ENCODE measurements around the gene WFDC10B. TPM values are rescaled to one million over a fixed set of nuclear protein-coding genes. Genes with fewer than 3 reads are reported as not detected.
"Not testable (repeated sequence)": the region's sequence is repeated elsewhere in the genome, so short reads cannot be mapped to it uniquely, and the experiment has no call there.

Gene WFDC10B
- total RNA-seq, 3 donors from 2014 or later (not counting 1 experiment from before 2014, with no cell fraction given), result not detected

DNA sequence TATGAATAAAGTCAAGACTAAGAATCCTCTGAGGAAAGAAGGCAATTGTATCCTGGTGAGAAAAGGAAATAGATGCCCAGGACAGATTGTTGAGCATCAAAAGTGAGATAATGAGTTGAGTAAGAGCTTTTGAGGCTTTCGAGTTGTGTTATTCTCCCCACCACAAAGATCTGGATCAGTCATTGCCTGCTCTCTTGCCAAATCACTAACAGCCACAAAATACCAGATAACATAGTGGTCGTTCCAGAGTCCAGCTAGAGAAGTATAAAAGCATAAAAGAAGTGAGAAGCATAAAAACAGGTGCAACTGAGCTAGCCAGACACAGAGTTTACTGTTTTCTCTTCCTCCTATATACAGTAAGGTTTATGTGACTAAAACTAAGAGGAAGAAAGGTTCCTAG is 22.2 kb upstream of the WFDC10B start:
- peak in 1 of 3 donors; percentile 32 for ATAC-seq
- H3K4me1 ChIP-seq (ENCODE audit: control insufficient read depth, insufficient read depth, low read length), result no peaks in the 10 kb centered on the region
- Mint-ChIP-seq H3K27ac (no peak overlapping the region), H3K27me3 (ENCODE audit: low read depth in 2 of 2) (peaks cover 19 to 47% of the 10 kb centered on the region in 2 donors), H3K9me3 (peaks cover under 1 to 6% of the 10 kb centered on the region in 2 donors), H3K4me3 (no peak overlapping the region), H3K4me1 (no peaks in the 10 kb centered on the region), H3K36me3 (peaks cover 4% of the 10 kb centered on the region)
- H3K9me3 ChIP-seq (ENCODE audit: control insufficient read depth, insufficient read depth, low read length), result no peaks in the 10 kb centered on the region
- TF ChIP-seq, protein P1, sequence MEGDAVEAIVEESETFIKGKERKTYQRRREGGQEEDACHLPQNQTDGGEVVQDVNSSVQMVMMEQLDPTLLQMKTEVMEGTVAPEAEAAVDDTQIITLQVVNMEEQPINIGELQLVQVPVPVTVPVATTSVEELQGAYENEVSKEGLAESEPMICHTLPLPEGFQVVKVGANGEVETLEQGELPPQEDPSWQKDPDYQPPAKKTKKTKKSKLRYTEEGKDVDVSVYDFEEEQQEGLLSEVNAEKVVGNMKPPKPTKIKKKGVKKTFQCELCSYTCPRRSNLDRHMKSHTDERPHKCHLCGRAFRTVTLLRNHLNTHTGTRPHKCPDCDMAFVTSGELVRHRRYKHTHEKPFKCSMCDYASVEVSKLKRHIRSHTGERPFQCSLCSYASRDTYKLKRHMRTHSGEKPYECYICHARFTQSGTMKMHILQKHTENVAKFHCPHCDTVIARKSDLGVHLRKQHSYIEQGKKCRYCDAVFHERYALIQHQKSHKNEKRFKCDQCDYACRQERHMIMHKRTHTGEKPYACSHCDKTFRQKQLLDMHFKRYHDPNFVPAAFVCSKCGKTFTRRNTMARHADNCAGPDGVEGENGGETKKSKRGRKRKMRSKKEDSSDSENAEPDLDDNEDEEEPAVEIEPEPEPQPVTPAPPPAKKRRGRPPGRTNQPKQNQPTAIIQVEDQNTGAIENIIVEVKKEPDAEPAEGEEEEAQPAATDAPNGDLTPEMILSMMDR (IDR thresholded peaks at IDR 0.05), result no peak
- WGBS (ENCODE audit: insufficient coverage), result 40% methylated on average over 1 of the region's 2 CpGs
- DNase-seq, result no peak
- H3K4me3 ChIP-seq (ENCODE audit: low read length), result no peak overlapping the region
- no peaks in the 10 kb centered on the region for H3K27me3 ChIP-seq (ENCODE audit: control insufficient read depth, insufficient read depth, low read length)
- H3K27ac ChIP-seq (ENCODE audit: low read length), result no peak overlapping the region
- H3K36me3 ChIP-seq (ENCODE audit: control insufficient read depth, insufficient read depth, low read length), result no peaks in the 10 kb centered on the region
- intact Hi-C loops (cut with micrococcal nuclease), result no loop called here

DNA sequence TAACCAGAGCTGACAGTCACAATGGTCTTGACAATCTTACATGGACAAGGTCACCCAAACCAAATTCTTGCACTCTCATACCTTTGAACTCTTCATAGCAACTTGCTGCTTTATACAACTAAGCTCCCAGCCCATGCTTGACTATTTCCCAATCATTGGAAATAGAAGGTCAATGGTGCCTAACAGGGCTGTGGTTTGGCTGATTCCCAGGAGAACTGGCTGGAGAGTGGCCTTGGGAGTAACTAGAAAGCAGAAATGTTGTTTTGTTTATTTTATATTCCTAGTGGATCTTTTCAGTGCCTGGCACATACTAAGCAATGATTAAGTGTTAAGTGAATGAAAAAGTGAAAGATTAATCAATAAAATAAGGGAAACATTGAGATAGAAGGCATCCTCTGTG is 20.3 kb upstream of the WFDC10B start:
- no peak overlapping the region for H3K4me3 ChIP-seq (ENCODE audit: low read length)
- DNase-seq (no peak), ATAC-seq (no peak)
- no peaks in the 10 kb centered on the region for H3K27me3 ChIP-seq (ENCODE audit: control insufficient read depth, insufficient read depth, low read length)
- H3K9me3 ChIP-seq (ENCODE audit: control insufficient read depth, insufficient read depth, low read length), result no peaks in the 10 kb centered on the region
- Mint-ChIP-seq H3K9me3 (no peaks in the 10 kb centered on the region), H3K27ac (no peak overlapping the region), H3K27me3 (ENCODE audit: low read depth in 2 of 2) (peaks cover 15 to 44% of the 10 kb centered on the region in 2 donors), H3K4me1 (no peaks in the 10 kb centered on the region), H3K4me3 (no peak overlapping the region), H3K36me3 (no peaks in the 10 kb centered on the region)
- intact Hi-C loops (cut with micrococcal nuclease), result no loop called here
- H3K4me1 ChIP-seq (ENCODE audit: control insufficient read depth, insufficient read depth, low read length), result no peaks in the 10 kb centered on the region
- H3K36me3 ChIP-seq (ENCODE audit: control insufficient read depth, insufficient read depth, low read length), result no peaks in the 10 kb centered on the region
- TF ChIP-seq, protein P1 (IDR thresholded peaks at IDR 0.05), result no peak
- no peak overlapping the region for H3K27ac ChIP-seq (ENCODE audit: low read length)

DNA sequence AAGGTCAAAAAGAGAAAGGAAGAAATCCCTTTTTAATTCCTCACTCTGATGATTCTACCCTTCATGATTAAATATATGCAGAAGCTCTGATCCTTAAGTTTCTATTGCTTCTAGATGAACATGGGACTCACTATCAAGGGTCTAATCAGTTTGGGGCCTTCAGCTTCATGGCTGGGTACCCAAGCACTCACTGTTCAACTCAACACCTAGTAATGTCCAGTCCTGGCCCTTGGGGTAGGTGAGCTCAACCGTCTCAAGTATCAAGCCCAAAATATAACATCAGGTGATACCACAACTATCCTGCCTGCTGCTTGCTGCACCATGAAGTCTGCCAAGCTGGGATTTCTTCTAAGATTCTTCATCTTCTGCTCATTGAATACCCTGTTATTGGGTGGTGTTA is 17.2 kb upstream of the WFDC10B start, which contains the start of gene SPINT4:
Gene SPINT4 (plus strand): TSS at position 301 of the 400 bp plus-strand sequence. CDS start 21 bp downstream, at position 322.
- Mint-ChIP-seq H3K27ac (no peak within 1 kb of the TSS), H3K36me3 (no peaks in the 10 kb centered on the region), H3K27me3 (ENCODE audit: low read depth in 2 of 2) (peaks cover 20 to 58% of the 10 kb centered on the region in 2 donors), H3K9me3 (no peaks in the 10 kb centered on the region), H3K4me1 (no peaks in the 10 kb centered on the region), H3K4me3 (no peak within 1 kb of the TSS)
- ATAC-seq (no peak), DNase-seq (no peak)
- Histone ChIP-seq H3K36me3 (ENCODE audit: control insufficient read depth, insufficient read depth, low read length) (no peaks in the 10 kb centered on the region), H3K4me1 (ENCODE audit: control insufficient read depth, insufficient read depth, low read length) (no peaks in the 10 kb centered on the region), H3K27ac (ENCODE audit: low read length) (no peak within 1 kb of the TSS), H3K9me3 (ENCODE audit: control insufficient read depth, insufficient read depth, low read length) (no peaks in the 10 kb centered on the region), H3K27me3 (ENCODE audit: control insufficient read depth, insufficient read depth, low read length) (no peaks in the 10 kb centered on the region), H3K4me3 (ENCODE audit: low read length) (no peak within 1 kb of the TSS)
- TF ChIP-seq, protein P1 (IDR thresholded peaks at IDR 0.05), result no peak
- WGBS (ENCODE audit: insufficient coverage), result 80% methylated on average over 1 of the region's 1 CpG
- intact Hi-C loops (cut with micrococcal nuclease), result no loop called here

DNA sequence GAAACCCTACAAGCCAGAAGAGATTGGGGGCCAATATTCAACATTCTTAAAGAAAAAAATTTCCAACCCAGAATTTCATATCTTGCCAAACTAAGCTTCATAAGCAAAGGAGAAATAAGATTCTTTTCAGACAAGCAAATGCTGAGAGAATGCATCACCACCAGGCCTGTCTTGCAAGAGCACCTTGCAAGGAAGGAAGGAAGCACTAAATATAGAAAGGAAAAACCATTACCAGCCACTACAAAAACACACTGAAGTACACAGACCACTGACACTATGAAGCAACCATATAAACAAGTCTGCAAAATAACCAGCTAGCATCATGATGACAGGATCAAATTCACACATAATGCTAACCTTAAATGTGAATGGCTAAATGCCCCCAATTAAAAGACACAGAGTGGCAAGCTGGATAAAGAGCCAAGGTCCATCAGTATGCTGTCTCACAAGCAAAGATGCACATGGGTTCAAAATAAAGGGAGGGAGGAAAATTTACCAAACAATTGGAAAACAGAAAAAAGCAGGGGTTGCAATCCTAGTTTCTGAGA is 11.4 kb upstream of the WFDC10B start:
- ATAC-seq, result not testable (repeated sequence)

More for the DNA sequence above, 11.4 kb upstream of the WFDC10B start:
- intact Hi-C loops (cut with micrococcal nuclease); H3K36me3 ChIP-seq (ENCODE audit: control insufficient read depth, insufficient read depth, low read length); H3K4me3 Mint-ChIP-seq; H3K9me3 ChIP-seq (ENCODE audit: control insufficient read depth, insufficient read depth, low read length); H3K27me3 ChIP-seq (ENCODE audit: control insufficient read depth, insufficient read depth, low read length); H3K27ac Mint-ChIP-seq; H3K4me3 ChIP-seq (ENCODE audit: low read length); H3K36me3 Mint-ChIP-seq; DNase-seq; H3K4me1 Mint-ChIP-seq; H3K9me3 Mint-ChIP-seq; H3K27ac ChIP-seq (ENCODE audit: low read length): not testable (repeated sequence)
- H3K4me1 ChIP-seq (ENCODE audit: control insufficient read depth, insufficient read depth, low read length), result peaks cover 11% of the 10 kb centered on the region
- peaks cover 19 to 47% of the 10 kb centered on the region in 2 donors for H3K27me3 Mint-ChIP-seq (ENCODE audit: low read depth in 2 of 2)

Data from natural killer cell (primary cell).